Suprapubic skin (tissue), 4 donors: ENCODE results near the gene PARP16. TPM values are rescaled to one million over a fixed set of nuclear protein-coding genes. Genes with fewer than 3 reads are reported as not detected.
"Not testable (repeated sequence)": the region's sequence is repeated elsewhere in the genome, so short reads cannot be mapped to it uniquely, and the experiment has no call there.

Experiments used
- DNase-seq, 2 donors: peaks; one replicate each; pipeline ENCODE4 v3.0.0-alpha.2; 2019; ENCODE audit warnings: low spot score in 2 of 2
- H3K27ac ChIP-seq: fragments of 200-600 bp; sonication (generic); one replicate; pipeline ENCODE4 v1.5.1; 2019
- H3K27me3 ChIP-seq: fragments of 200-600 bp; sonication (generic); one replicate; pipeline ENCODE4 v1.5.1; 2019
- H3K36me3 ChIP-seq: fragments of 200-600 bp; sonication (generic); one replicate; pipeline ENCODE4 v1.5.1; 2019
- H3K4me1 ChIP-seq: fragments of 200-600 bp; sonication (generic); one replicate; pipeline ENCODE4 v1.5.1; 2019
- H3K4me3 ChIP-seq: fragments of 200-600 bp; sonication (generic); one replicate; pipeline ENCODE4 v1.5.1; 2019; ENCODE audit warnings: mild to moderate bottlenecking
- H3K9me3 ChIP-seq: fragments of 200-600 bp; sonication (generic); one replicate; pipeline ENCODE4 v1.5.1; 2019
- CTCF ChIP-seq, 2 donors: fragments of 200-600 bp in 1 of 2; fragments of 450-650 bp in 1 of 2; sonication (generic) in 1 of 2; IDR thresholded peaks; one replicate each; pipeline ENCODE4 v1.5.1; 2016 to 2019; ENCODE audit warnings: antibody characterized with exemption in 2 of 2, mild to moderate bottlenecking in 1 of 2, moderate library complexity in 1 of 2
- EP300 ChIP-seq: sonication (generic); formaldehyde crosslinking; IDR thresholded peaks from one replicate; pipeline ENCODE4 v1.6.1; 2017; ENCODE audit warnings: antibody characterized with exemption
- POLR2A ChIP-seq, 2 donors: fragments of 450-650 bp; IDR thresholded peaks; one replicate each; pipeline ENCODE4 v1.6.1; 2017; ENCODE audit warnings: antibody characterized with exemption in 2 of 2, mild to moderate bottlenecking in 2 of 2, moderate library complexity in 2 of 2
- POLR2AphosphoS5 ChIP-seq, 3 donors: sonication (generic); formaldehyde crosslinking; IDR thresholded peaks; one replicate each; pipeline ENCODE4 v1.6.1; 2017; ENCODE audit warnings: antibody characterized with exemption in 3 of 3
- WGBS: methylation state at CpG from one replicate; pipeline ENCODE4 v1.1.5; 2018; 5-methylcytosine and 5-hydroxymethylcytosine counted together
- total RNA-seq, 4 donors: library from RNA; depleted of rRNA; stranded (reverse); fragments of >200 nt; gene quantifications; one replicate each; pipeline ENCODE4 v1.1.0, GENCODE V29; 2016

PARP16 gene
- total RNA-seq, 4 donors from 2014 or later: 8.2 to 16.7 (median 11.7) TPM

GRCh38 chr15:65275104-65275727 is 11.5 kb downstream of the PARP16 start:
- DNase-seq: no peak
- H3K27me3 ChIP-seq: no peaks in the 10 kb centered on the region
- no peaks in the 10 kb centered on the region for H3K9me3 ChIP-seq
- H3K4me1 ChIP-seq: peaks cover 7% of the 10 kb centered on the region
- TF ChIP-seq POLR2AphosphoS5 (IDR thresholded peaks at IDR 0.05): no peak
- TF ChIP-seq CTCF (IDR thresholded peaks at IDR 0.05): no peak
- TF ChIP-seq POLR2A (IDR thresholded peaks at IDR 0.05): no peak
- no peak for TF ChIP-seq EP300
- H3K27ac ChIP-seq: no peak overlapping the region
- WGBS: 83% methylated on average over 4 of the region's 4 CpGs
- no peak overlapping the region for H3K4me3 ChIP-seq
- H3K36me3 ChIP-seq: peaks cover 4% of the 10 kb centered on the region

GRCh38 chr15:65270811-65271545 is 15.7 kb downstream of the PARP16 start:
- not testable (repeated sequence) for H3K4me1 ChIP-seq, H3K9me3 ChIP-seq, H3K27me3 ChIP-seq, H3K27ac ChIP-seq, H3K4me3 ChIP-seq
- peak; percentile 78 to 85 for DNase-seq
- 54% methylated on average over 12 of the region's 15 CpGs for WGBS
- TF ChIP-seq POLR2AphosphoS5 (IDR thresholded peaks at IDR 0.05) (peak in 1 of 3 donors; percentile 24), CTCF (IDR thresholded peaks at IDR 0.05) (peak; percentile 64 to 68)
- H3K36me3 ChIP-seq: peaks cover 11% of the 10 kb centered on the region

GRCh38 chr15:65268411-65268810 is 18.3 kb downstream of the PARP16 start:
- TF ChIP-seq POLR2A (IDR thresholded peaks at IDR 0.05) (no peak), CTCF (IDR thresholded peaks at IDR 0.05) (no peak), POLR2AphosphoS5 (IDR thresholded peaks at IDR 0.05) (no peak), EP300 (no peak)
- 99% methylated on average over 4 of the region's 4 CpGs for WGBS
- H3K4me3 ChIP-seq: no peak overlapping the region
- H3K9me3 ChIP-seq: no peaks in the 10 kb centered on the region
- H3K27me3 ChIP-seq: no peaks in the 10 kb centered on the region
- DNase-seq: no peak
- H3K27ac ChIP-seq: no peak overlapping the region
- H3K4me1 ChIP-seq: peaks cover 7% of the 10 kb centered on the region
- H3K36me3 ChIP-seq: peaks cover 36% of the 10 kb centered on the region

GRCh38 chr15:65266469-65266868 is 20.2 kb downstream of the PARP16 start:
- TF ChIP-seq CTCF (IDR thresholded peaks at IDR 0.05) (no peak), EP300 (no peak), POLR2AphosphoS5 (IDR thresholded peaks at IDR 0.05) (no peak), POLR2A (IDR thresholded peaks at IDR 0.05) (no peak)
- Histone ChIP-seq H3K27ac (no peak overlapping the region), H3K27me3 (no peaks in the 10 kb centered on the region), H3K4me3 (no peak overlapping the region), H3K4me1 (peaks cover 7% of the 10 kb centered on the region), H3K9me3 (no peaks in the 10 kb centered on the region), H3K36me3 (peaks cover 47% of the 10 kb centered on the region)
- WGBS: 91% methylated on average over 5 of the region's 5 CpGs
- DNase-seq: no peak

- H3K9me3 ChIP-seq: no peaks in the 10 kb centered on the region
- no peak overlapping the region for H3K4me3 ChIP-seq
- TF ChIP-seq CTCF (IDR thresholded peaks at IDR 0.05) (no peak), EP300 (no peak), POLR2AphosphoS5 (IDR thresholded peaks at IDR 0.05) (no peak), POLR2A (IDR thresholded peaks at IDR 0.05) (no peak)
- H3K27ac ChIP-seq: no peak overlapping the region
- no peak for DNase-seq
- peaks cover 56% of the 10 kb centered on the region for H3K36me3 ChIP-seq
- no peaks in the 10 kb centered on the region for H3K27me3 ChIP-seq
- WGBS: 83% methylated on average over 1 of the region's 2 CpGs
- H3K4me1 ChIP-seq: peaks cover 4% of the 10 kb centered on the region
Measured at GRCh38 chr15:65264863-65265430, 21.7 kb downstream of the PARP16 start.
